Lung (tissue), 12 donors: Measurements from ENCODE around the gene SAP25. TPM values are rescaled to one million over a fixed set of nuclear protein-coding genes. Genes with fewer than 3 reads are reported as not detected.

Experiments
- ATAC-seq: fragments of 200-7000 bp; cut with Tn5 transposase; one replicate; pipeline ENCODE4 v1.9.1; 2020; ENCODE audit warnings: moderate number of reproducible peaks; ENCODE audit not compliant: insufficient read depth, low FRiP score
- DNase-seq, 3 donors: peaks; one replicate each; pipeline ENCODE4 v3.0.0-alpha.2; 2013 to 2017
- H3K27ac ChIP-seq, 2 donors: one replicate each; pipeline ENCODE4 v1.5.1; 2013; ENCODE audit warnings: mild to moderate bottlenecking in 2 of 2, moderate library complexity in 2 of 2, control low read depth in 1 of 2, inconsistent platforms in 1 of 2, low read depth in 1 of 2, low read length in 1 of 2
- H3K27me3 ChIP-seq, 3 donors: one replicate each; pipeline ENCODE4 v1.5.1; 2013; ENCODE audit warnings: low read length in 2 of 3; ENCODE audit not compliant: control insufficient read depth in 3 of 3, insufficient read depth in 3 of 3
- H3K36me3 ChIP-seq, 4 donors: one replicate each; pipeline ENCODE4 v1.5.1; 2013; ENCODE audit warnings: low read length in 4 of 4, mild to moderate bottlenecking in 1 of 4, moderate library complexity in 1 of 4; ENCODE audit not compliant: control insufficient read depth in 4 of 4, insufficient read depth in 4 of 4
- H3K4me1 ChIP-seq, 5 donors: one replicate each; pipeline ENCODE4 v1.5.1; 2013; ENCODE audit warnings: low read length in 5 of 5, mild to moderate bottlenecking in 2 of 5, moderate library complexity in 1 of 5; ENCODE audit not compliant: control insufficient read depth in 5 of 5, insufficient read depth in 5 of 5
- H3K4me3 ChIP-seq: one replicate; pipeline ENCODE4 v1.5.1; 2013; ENCODE audit warnings: mild to moderate bottlenecking, control low read depth, moderate library complexity
- H3K9ac ChIP-seq, 2 donors: one replicate each; pipeline ENCODE4 v1.5.1; 2013; ENCODE audit warnings: low read length in 2 of 2, control low read depth in 1 of 2; ENCODE audit not compliant: insufficient read depth in 1 of 2
- H3K9me3 ChIP-seq, 4 donors: one replicate each; pipeline ENCODE4 v1.5.1; 2013; ENCODE audit warnings: low read length in 3 of 4, mild to moderate bottlenecking in 1 of 4, moderate library complexity in 1 of 4; ENCODE audit not compliant: control insufficient read depth in 4 of 4, insufficient read depth in 3 of 4
- WGBS, 2 donors: extraction: QIAGEN DNeasy Blood & Tissue Kit; methylation state at CpG; one replicate each; pipeline ENCODE4 v1.1.7; 2013; 5-methylcytosine and 5-hydroxymethylcytosine counted together
- polyA plus RNA-seq, 2 donors: library from polyadenylated mRNA; stranded (reverse); fragments of 200-250 nt; gene quantifications; one replicate each; pipeline ENCODE4 v1.2.1, GENCODE V29; 2013
- total RNA-seq, 2 donors: library from RNA; depleted of rRNA in 1 of 2; stranded (reverse); fragments of >200 nt in 1 of 2; gene quantifications; one replicate each; pipeline ENCODE4 v1.2.1, GENCODE V29; 2014 to 2021
- TF ChIP-seq, protein P1 (sequence below): IDR thresholded peaks from 2 replicates; pipeline ENCODE4 v1.5.1; 2012; ENCODE audit warnings: mild to moderate bottlenecking; ENCODE audit errors: control extremely low read depth, extremely low read depth
- donor health status: control.
- donor health status: control.
- donor health status: Bipolar disorder and iron deficiency.
- donor health status: healthy.
- donor health status: DM: yes; HTN: yes; CAD: no.

Gene SAP25
- total and polyA plus RNA-seq, 4 donors = 1.9 to 9.9 (median 6.2) TPM

DNA sequence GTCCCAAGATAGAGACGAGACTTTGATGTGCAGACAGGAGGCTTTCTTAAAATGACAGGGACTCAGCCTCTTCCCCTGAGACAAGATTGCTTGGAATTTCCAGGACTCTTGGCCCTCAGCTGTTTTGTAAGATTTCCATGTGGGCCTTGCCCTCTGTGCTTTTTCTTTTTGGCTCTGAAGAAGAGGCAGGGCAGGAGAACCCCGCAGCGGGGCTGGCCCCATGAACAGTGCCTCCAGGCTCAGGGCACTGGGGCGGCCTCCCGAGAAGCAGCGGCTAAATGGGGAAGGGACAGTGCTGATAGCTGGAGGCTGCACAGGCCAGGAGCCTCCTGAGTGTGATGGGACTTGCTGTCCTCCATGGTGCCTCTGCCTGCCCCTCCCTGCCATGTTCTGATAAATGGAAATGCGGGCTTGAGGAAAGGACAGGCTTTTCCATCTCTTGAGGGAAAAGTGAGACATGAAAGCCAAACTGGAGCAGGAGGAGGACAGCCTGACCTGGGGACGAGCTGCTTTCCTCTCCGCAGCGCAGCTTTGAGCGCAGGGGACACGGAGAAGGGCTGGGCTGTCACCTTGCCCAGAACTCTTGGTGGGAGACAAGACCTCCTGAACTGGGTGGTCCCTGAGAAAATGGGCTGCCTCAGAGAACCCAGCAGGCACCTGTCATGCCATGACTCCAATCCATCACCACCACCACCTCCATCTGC is 12.1 kb downstream of the SAP25 start:
- no peak overlapping the region for H3K27ac ChIP-seq
- 95% methylated on average over 12 of the region's 12 CpGs for WGBS, 2 donors
- H3K36me3 ChIP-seq = peaks cover 0 to 25% (median under 1%) of the 10 kb centered on the region in 4 donors
- peaks cover 0 to 1% (median 0%) of the 10 kb centered on the region in 5 donors for H3K4me1 ChIP-seq
- DNase-seq (no peak), ATAC-seq (no peak)
- H3K9me3 ChIP-seq = no peaks in the 10 kb centered on the region
- TF ChIP-seq, protein P1, sequence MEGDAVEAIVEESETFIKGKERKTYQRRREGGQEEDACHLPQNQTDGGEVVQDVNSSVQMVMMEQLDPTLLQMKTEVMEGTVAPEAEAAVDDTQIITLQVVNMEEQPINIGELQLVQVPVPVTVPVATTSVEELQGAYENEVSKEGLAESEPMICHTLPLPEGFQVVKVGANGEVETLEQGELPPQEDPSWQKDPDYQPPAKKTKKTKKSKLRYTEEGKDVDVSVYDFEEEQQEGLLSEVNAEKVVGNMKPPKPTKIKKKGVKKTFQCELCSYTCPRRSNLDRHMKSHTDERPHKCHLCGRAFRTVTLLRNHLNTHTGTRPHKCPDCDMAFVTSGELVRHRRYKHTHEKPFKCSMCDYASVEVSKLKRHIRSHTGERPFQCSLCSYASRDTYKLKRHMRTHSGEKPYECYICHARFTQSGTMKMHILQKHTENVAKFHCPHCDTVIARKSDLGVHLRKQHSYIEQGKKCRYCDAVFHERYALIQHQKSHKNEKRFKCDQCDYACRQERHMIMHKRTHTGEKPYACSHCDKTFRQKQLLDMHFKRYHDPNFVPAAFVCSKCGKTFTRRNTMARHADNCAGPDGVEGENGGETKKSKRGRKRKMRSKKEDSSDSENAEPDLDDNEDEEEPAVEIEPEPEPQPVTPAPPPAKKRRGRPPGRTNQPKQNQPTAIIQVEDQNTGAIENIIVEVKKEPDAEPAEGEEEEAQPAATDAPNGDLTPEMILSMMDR = no peak
- no peak overlapping the region for H3K9ac ChIP-seq
- no peaks in the 10 kb centered on the region for H3K27me3 ChIP-seq
- no peak overlapping the region for H3K4me3 ChIP-seq

DNA sequence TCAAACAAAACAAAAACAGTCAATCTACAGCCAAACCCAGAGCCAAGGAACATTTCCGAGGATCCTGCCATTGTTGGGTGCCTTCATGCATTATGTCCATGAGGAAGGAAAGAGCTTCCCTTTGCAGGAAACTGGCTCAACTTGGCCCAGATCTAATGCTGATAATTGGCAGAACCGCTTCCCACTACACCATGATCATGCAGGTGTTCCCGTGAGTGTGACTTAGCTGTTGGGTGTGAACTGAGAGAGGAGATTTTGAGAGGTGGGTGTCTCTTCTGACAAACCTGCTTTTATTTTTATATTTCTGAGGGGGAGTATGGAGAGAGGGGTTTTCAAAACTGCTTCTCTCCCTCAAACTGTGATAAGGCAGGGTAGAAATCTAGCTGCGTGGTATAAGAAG is 14.6 kb downstream of the SAP25 start:
- Histone ChIP-seq H3K9me3 (peaks cover 0 to under 1% (median 0%) of the 10 kb centered on the region in 4 donors), H3K4me3 (no peak overlapping the region), H3K27ac (no peak overlapping the region), H3K9ac (no peak overlapping the region), H3K27me3 (no peaks in the 10 kb centered on the region), H3K36me3 (peaks cover 0 to 35% (median 6%) of the 10 kb centered on the region in 4 donors), H3K4me1 (peaks cover 0 to 1% (median 0%) of the 10 kb centered on the region in 5 donors)
- DNase-seq = no peak
- WGBS, 2 donors = 77 to 86% methylated on average over 4 of the region's 4 CpGs
- ATAC-seq = no peak
- TF ChIP-seq, protein P1 = no peak

DNA sequence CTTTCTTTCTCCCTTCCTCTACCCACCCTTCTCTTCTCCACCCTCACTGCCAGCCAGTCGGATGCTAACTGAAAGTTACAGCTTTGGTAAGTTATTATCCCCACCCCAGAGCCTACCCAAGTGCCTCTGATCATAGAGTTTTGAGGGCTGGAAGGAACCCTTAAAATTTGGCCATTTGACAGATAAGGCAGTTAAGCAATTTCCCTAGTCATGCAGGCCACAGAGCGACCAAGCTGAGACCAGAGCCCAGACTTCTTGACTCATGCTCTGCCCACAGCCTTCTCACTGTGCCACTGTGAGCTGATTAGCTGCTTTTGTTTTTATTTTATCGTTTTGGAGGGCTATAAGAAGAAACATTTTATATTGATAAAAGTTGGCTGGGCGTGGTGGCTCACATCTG is 17.2 kb downstream of the SAP25 start:
- no peak for ATAC-seq
- peaks cover 0 to 2% (median 0%) of the 10 kb centered on the region in 4 donors for H3K9me3 ChIP-seq
- DNase-seq = no peak
- TF ChIP-seq, protein P1 = no peak
- H3K9ac ChIP-seq = no peak overlapping the region
- H3K4me1 ChIP-seq = peaks cover 0 to 1% (median 0%) of the 10 kb centered on the region in 5 donors
- peak overlapping the region in 1 of 2 donors; percentile 34 for H3K27ac ChIP-seq
- no peak overlapping the region for H3K4me3 ChIP-seq
- H3K27me3 ChIP-seq = no peaks in the 10 kb centered on the region
- 34 to 52% methylated on average over 4 of the region's 4 CpGs for WGBS, 2 donors
- peaks cover 4 to 36% (median 6%) of the 10 kb centered on the region in 4 donors for H3K36me3 ChIP-seq

DNA sequence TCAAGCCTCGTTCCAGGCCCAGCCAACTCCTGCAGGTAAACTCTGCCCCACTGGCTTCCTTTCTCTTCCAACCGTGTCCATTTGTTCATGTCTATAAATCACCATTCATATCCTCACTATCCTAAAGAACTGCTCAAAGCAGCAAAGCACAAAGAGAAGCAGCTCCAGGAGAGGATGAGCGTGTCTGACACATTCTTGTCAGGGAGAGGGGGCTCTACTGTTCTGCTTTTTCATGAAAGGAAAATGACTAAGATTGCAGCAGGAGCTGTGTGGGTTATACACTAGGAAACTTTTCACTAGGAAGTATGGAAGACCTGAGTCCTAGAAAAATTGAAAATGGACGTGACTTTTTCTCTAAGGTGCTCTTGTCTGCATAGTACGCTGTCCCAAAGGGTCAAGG is 18.0 kb downstream of the SAP25 start:
- H3K27ac ChIP-seq = no peak overlapping the region
- ATAC-seq = no peak
- peaks cover 5 to 37% (median 6%) of the 10 kb centered on the region in 4 donors for H3K36me3 ChIP-seq

More for the DNA sequence above, 18.0 kb downstream of the SAP25 start:
- H3K9ac ChIP-seq = no peak overlapping the region
- H3K27me3 ChIP-seq = no peaks in the 10 kb centered on the region
- no peak for DNase-seq
- WGBS, 2 donors = 82 to 88% methylated on average over 5 of the region's 5 CpGs
- H3K9me3 ChIP-seq = peaks cover 0 to 2% (median 0%) of the 10 kb centered on the region in 4 donors
- TF ChIP-seq, protein P1 = no peak
- H3K4me1 ChIP-seq = peaks cover 0 to 1% (median 0%) of the 10 kb centered on the region in 5 donors
- H3K4me3 ChIP-seq = no peak overlapping the region
